SU-DHL-6 (cell line): ENCODE results near the gene PALLD.

ENCODE experiments used
- H2AFZ ChIP-seq: fragments of 200-600 bp; sonication (generic); 2 replicates; pipeline ENCODE4 v1.6.1; 2014; ENCODE audit warnings: low read depth, mild to moderate bottlenecking, moderate library complexity, mixed read lengths, antibody characterized with exemption, low read length; ENCODE audit not compliant: severe bottlenecking
- H3F3A ChIP-seq: fragments of 200-600 bp; shearing (Covaris generic); 2 replicates; pipeline ENCODE4 v1.6.0; 2016; ENCODE audit warnings: antibody characterized with exemption, mild to moderate bottlenecking; ENCODE audit not compliant: insufficient read depth
- H3K27ac ChIP-seq: fragments of 200-600 bp; sonication (generic); 2 replicates; pipeline ENCODE4 v1.5.1; 2016; ENCODE audit warnings: low read depth, mild to moderate bottlenecking, low read length, moderate library complexity, mixed read lengths
- H3K27me3 ChIP-seq: fragments of 200-600 bp; sonication (generic), shearing (Covaris generic); 2 replicates; pipeline ENCODE4 v1.6.0; 2014; ENCODE audit warnings: mild to moderate bottlenecking, low read length
- H3K36me3 ChIP-seq: fragments of 200-600 bp; sonication (generic); 2 replicates; pipeline ENCODE4 v1.6.1; 2014; ENCODE audit warnings: mild to moderate bottlenecking, low read length, mixed read lengths
- H3K4me2 ChIP-seq: fragments of 300-600, 200-600 bp; shearing (Covaris generic), sonication (generic); 2 replicates; pipeline ENCODE4 v1.6.0; 2014; ENCODE audit warnings: low read length, low read depth, mild to moderate bottlenecking; ENCODE audit not compliant: poor library complexity, severe bottlenecking
- H3K4me3 ChIP-seq: fragments of 200-600 bp; sonication (generic); 2 replicates; pipeline ENCODE4 v1.5.1; 2014; ENCODE audit warnings: antibody characterized with exemption, low read length, mild to moderate bottlenecking, mixed read lengths; ENCODE audit not compliant: insufficient read depth, poor library complexity, severe bottlenecking
- H3K79me2 ChIP-seq: fragments of 200-600 bp; sonication (generic); 2 replicates; pipeline ENCODE4 v1.6.1; 2014; ENCODE audit warnings: mild to moderate bottlenecking, low read length, moderate library complexity; ENCODE audit not compliant: insufficient read depth
- H3K9ac ChIP-seq: fragments of 200-600 bp; sonication (generic); 2 replicates; pipeline ENCODE4 v1.7.0; 2014; ENCODE audit warnings: mild to moderate bottlenecking, low read length
- H3K9me2 ChIP-seq: fragments of 200-600 bp; sonication (generic); replicated peaks from 2 replicates; pipeline ENCODE4 v1.6.1; 2014; ENCODE audit warnings: low read length; ENCODE audit not compliant: insufficient read depth
- H3K9me3 ChIP-seq: fragments of 200-600 bp; sonication (generic); 2 replicates; pipeline ENCODE4 v1.6.1; 2014; ENCODE audit warnings: low read length, mixed read lengths; ENCODE audit not compliant: insufficient read depth
- H4K20me1 ChIP-seq: fragments of 200-600 bp; sonication (generic); 2 replicates; pipeline ENCODE4 v1.6.1; 2014; ENCODE audit warnings: low read depth, mild to moderate bottlenecking, antibody characterized with exemption, low read length, moderate library complexity, mixed read lengths
- EZH2phosphoT487 ChIP-seq: fragments of 200-600 bp; sonication (generic), shearing (Covaris generic); conservative IDR thresholded peaks from 2 replicates; pipeline ENCODE4 v1.6.1; 2018; ENCODE audit warnings: mild to moderate bottlenecking, antibody characterized with exemption, low read length, moderate library complexity, mixed read lengths
- TF ChIP-seq, protein P1 (sequence below): fragments of 200-600 bp; sonication (generic); IDR thresholded peaks from one replicate; pipeline ENCODE4 v1.5.1; 2017; ENCODE audit warnings: antibody characterized with exemption, mild to moderate bottlenecking, low read length, moderate library complexity; ENCODE audit not compliant: insufficient read depth, poor library complexity, severe bottlenecking

PALLD gene

DNA sequence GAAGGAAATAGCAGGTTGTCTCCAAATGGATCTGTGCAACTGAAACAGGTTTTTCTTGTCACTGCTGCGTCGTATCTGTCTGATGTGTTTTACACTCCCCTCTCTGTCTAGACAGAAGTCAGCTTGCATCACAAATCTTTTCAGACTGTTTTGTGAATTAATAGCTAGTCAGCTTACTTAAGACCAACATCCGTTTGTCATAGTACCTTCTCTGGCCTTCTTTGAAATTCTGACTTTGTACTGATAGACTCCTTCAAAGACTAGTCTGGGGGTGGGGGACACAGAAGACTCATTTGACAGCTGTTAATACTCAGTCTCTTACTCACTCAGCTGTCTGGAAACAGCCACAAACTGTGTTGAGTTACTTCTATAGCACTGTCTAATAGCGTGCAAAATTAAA is 197.8 kb downstream of the PALLD start:
- Histone ChIP-seq H4K20me1 (no peaks in the 10 kb centered on the region), H3K9me3 (no peaks in the 10 kb centered on the region), H3K27me3 (no peaks in the 10 kb centered on the region), H3K9me2 (no peaks in the 10 kb centered on the region), H3K9ac (no peak overlapping the region), H3K27ac (no peak overlapping the region), H3K4me2 (no peak overlapping the region), H3K79me2 (no peaks in the 10 kb centered on the region), H3K4me3 (no peak overlapping the region), H3F3A (no peaks in the 10 kb centered on the region), H3K36me3 (no peaks in the 10 kb centered on the region), H2AFZ (no peak overlapping the region)
- no peak for TF ChIP-seq EZH2phosphoT487
- TF ChIP-seq, protein P1, sequence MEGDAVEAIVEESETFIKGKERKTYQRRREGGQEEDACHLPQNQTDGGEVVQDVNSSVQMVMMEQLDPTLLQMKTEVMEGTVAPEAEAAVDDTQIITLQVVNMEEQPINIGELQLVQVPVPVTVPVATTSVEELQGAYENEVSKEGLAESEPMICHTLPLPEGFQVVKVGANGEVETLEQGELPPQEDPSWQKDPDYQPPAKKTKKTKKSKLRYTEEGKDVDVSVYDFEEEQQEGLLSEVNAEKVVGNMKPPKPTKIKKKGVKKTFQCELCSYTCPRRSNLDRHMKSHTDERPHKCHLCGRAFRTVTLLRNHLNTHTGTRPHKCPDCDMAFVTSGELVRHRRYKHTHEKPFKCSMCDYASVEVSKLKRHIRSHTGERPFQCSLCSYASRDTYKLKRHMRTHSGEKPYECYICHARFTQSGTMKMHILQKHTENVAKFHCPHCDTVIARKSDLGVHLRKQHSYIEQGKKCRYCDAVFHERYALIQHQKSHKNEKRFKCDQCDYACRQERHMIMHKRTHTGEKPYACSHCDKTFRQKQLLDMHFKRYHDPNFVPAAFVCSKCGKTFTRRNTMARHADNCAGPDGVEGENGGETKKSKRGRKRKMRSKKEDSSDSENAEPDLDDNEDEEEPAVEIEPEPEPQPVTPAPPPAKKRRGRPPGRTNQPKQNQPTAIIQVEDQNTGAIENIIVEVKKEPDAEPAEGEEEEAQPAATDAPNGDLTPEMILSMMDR: no peak

DNA sequence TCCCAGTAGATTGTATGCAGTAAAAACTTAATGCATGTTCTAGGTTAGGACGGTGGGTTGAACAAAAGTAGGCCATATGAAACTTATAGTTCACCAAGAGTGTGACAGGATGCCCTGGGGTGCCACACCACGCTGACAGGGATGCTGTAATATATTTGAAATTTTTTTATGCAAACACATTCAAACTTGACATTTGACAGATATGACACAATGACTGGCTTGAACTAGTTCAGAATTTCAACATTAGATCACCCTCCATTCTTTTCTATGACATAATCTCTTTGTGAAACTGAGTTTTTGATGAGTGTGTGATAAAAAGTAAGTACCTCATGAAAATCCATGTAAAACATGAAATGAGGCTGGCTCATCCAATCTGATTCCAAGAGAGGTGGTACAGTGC is 198.4 kb downstream of the PALLD start:
- H3K36me3 ChIP-seq: no peaks in the 10 kb centered on the region
- H3F3A ChIP-seq: no peaks in the 10 kb centered on the region
- H4K20me1 ChIP-seq: no peaks in the 10 kb centered on the region
- no peaks in the 10 kb centered on the region for H3K79me2 ChIP-seq
- H3K9me3 ChIP-seq: no peaks in the 10 kb centered on the region
- no peak overlapping the region for H2AFZ ChIP-seq
- no peak overlapping the region for H3K4me3 ChIP-seq
- H3K9me2 ChIP-seq: no peaks in the 10 kb centered on the region
- no peaks in the 10 kb centered on the region for H3K27me3 ChIP-seq
- H3K4me2 ChIP-seq: no peak overlapping the region
- no peak overlapping the region for H3K9ac ChIP-seq
- TF ChIP-seq EZH2phosphoT487: no peak
- TF ChIP-seq, protein P1: no peak
- no peak overlapping the region for H3K27ac ChIP-seq

DNA sequence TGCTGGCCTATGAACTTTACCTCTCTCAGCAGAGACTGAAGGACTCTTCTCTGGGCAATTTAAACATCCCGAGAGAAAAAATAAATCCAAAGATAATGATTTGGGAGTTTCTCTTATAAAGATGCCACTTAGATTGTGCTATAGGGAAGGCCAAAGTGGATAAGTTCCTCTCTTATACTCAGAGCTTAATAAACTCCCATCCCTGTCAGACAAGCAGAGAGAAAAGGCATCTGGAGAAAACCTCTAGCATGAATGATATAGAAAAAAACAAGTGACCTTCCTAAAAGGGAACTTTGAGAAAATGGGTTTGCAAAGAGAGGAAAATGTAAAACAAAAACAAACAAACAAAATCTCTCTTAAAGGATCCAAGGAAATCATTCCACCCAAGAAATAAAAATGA is 199.4 kb downstream of the PALLD start:
- Histone ChIP-seq H3F3A (no peaks in the 10 kb centered on the region), H3K9me3 (no peaks in the 10 kb centered on the region), H3K9ac (no peak overlapping the region), H3K79me2 (no peaks in the 10 kb centered on the region), H3K4me3 (no peak overlapping the region), H3K36me3 (no peaks in the 10 kb centered on the region), H3K9me2 (no peaks in the 10 kb centered on the region), H3K27me3 (no peaks in the 10 kb centered on the region), H2AFZ (no peak overlapping the region), H3K4me2 (no peak overlapping the region), H3K27ac (no peak overlapping the region), H4K20me1 (no peaks in the 10 kb centered on the region)
- no peak for TF ChIP-seq EZH2phosphoT487
- TF ChIP-seq, protein P1: no peak
